T-helper 9 cell (primary cell): ENCODE results near the gene SLC9A3.
"Not testable (repeated sequence)": the region's sequence is repeated elsewhere in the genome, so short reads cannot be mapped to it uniquely, and the experiment has no call there.

Source experiments
- DNase-seq: peaks from one replicate; pipeline ENCODE4 v3.0.0-alpha.2; 2020

SLC9A3 gene

DNA sequence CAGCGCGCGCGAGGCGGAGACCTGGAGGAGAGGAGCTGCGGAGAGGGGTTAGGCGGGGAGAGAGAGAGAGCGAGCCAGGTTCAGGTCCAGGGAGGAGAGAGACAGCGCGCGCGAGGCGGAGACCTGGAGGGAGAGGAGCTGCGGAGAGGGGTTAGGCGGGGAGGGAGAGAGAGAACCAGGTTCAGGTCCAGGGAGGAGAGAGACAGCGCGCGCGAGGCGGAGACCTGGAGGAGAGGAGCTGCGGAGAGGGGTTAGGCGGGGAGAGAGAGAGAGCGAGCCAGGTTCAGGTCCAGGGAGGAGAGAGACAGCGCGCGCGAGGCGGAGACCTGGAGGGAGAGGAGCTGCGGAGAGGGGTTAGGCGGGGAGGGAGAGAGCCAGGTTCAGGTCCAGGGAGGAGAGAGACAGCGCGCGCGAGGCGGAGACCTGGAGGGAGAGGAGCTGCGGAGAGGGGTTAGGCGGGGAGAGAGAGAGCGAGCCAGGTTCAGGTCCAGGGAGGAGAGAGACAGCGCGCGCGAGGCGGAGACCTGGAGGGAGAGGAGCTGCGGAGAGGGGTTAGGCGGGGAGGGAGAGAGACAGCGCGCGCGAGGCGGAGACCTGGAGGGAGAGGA lies 49.9 kb downstream of the SLC9A3 start:
- DNase-seq: not testable (repeated sequence)

DNA sequence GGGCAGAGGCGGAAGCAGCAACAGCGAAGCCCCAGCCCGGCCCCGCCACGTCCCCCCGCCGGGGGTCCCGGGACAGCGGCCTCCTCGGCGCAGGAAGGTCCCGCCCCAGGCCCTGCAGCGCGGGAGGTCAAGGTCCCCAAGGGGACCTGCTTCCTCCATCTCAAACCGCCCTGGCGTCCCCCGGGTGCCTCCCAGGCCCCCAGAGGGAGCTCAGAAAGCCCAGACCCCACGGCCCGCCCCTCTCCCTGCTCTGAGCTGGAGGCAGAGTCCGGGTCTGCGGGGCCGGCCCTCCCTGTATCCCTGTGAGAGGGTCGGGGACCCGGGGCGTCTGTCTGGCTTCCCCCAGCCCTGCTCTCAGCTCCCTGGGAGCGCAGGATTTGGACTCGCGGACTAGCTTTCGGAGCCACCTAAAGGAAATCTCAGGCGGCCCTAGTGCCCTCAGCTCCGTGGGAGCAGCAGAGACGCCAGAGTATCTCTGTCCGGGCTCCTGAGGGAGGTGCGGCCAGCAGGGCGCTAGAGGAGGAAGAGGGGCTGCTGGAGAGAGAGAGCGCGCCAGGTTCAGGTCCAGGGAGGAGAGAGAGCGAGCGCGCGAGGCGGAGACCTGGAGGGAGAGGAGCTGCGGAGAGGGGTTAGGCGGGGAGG lies 50.6 kb downstream of the SLC9A3 start:
- peak; percentile 19 for DNase-seq

DNA sequence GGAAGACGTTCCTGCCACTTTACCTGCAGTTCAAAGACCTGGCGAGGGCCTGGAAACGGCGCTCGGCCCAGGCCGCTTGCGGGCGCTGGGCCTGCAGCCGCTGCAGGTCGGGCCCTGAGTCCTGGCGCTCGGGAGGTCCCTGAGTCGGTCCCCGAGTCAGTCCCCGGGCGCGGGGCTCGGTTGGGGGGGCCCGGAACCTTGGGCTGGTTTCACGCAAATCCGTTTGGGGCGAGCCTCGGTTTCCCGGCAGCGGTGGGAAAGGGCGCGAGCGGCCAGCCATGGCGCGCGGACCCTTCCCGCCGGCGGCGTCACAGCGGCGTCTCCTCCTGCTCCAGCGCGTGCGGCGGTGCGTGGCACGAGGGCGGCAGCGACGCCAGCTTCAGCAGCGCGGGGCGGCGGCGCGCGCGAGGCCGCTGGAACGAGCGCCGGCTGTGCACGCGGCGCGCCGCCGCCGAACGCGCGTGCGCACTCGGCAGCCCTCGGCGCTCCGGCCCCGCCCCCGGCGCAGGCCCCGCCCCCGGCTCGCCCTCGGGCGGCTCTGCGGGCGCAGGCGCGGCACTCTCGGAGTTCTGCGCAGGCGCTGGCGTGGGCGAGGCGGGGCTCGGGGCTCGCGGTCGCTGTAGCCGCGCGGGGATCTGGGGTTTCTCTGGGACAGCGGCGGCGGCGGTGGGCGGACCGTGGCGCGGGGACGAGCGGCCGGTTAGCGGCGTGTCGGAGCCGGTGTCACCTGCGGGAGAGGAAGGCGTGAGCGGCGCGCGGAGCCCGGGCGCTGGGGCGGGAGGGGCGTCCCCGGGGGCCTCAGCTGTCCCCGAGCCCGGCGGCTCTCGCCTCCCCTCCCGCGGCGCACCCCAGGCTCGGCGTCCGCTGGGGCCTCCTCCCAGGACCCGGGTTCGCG lies 51.3 kb downstream of the SLC9A3 start:
- peak; percentile 87 for DNase-seq

DNA sequence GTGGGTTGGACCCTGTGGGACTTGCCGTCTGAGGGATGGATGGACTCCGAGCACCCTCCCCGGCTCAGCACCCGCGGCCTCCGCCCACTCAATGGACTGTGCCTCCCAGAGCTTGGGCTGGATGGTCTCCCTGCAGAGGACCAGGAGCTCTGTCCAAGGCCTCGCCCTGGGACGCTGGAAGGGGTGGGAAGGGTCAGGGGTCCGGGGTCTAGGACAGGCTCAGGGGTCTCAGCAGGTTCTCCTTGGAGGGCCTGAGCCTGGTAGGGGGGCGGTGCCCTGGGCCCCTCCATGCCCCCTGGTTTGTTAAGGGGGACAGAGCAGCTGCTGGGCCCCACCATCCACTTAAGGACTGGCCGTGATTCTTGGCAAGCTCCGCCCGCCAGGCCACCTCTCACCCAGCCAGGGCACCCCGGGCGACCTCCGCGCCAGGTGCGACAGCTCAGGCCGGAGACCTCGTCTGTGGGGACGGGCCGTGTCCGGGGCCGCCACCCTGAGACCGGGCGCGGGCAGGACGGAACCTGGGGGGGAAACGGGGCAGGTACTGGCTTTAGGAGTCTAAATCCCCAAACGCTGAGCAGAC lies 52.1 kb downstream of the SLC9A3 start:
- no peak for DNase-seq

DNA sequence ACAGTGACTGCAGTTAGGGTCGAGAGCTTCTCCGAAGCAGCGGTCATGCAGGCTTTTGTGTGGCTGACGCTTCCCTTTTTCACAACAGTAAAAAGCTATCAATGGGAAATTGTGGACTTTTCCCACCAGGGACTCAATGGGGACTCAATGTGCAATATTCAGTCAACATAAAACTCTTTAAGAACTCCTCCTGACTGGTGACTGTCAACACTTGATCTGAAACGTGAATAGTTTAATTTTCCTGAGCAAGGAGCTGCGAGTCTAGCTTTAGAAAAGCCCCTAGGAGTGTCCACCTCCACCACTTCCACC lies 52.5 kb downstream of the SLC9A3 start:
- DNase-seq: no peak

DNA sequence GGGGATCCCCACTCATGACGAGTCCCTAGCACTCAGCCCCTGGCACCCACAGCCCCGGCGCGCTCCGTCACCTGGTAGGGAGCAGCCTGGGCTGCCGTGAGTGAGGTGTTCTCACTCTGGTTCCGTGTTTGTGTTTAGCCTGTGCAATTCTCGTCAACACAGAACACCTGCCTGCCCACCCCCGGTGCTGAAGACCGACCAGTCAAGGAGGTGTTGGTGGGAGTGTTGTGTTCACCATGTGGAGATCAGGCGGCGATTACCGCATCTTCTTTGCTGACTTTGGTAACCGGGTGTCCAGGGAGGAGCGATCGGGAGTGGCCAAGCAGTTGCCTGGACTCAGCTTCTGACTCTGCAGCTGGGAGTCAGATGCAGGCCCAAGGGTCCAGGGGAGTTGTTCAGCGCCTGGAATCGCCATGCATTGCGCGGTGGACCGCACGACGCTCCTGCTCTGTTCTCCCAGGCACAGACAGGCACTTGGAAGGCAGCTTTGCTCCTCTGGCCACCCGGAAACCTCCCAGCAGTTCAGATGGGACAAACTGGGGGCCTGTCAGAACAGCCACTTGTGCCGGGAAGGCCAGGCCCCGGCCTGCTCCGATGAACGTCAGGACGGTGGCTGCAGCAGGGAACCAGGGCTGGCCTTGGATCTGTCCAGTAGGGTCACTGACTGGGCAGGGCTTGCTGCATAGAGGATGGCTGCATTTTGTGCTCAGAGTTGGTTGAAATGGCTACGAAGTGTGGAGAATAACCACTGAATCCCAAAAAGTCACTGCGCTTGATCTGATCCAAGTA lies 53.1 kb downstream of the SLC9A3 start:
- no peak for DNase-seq

DNA sequence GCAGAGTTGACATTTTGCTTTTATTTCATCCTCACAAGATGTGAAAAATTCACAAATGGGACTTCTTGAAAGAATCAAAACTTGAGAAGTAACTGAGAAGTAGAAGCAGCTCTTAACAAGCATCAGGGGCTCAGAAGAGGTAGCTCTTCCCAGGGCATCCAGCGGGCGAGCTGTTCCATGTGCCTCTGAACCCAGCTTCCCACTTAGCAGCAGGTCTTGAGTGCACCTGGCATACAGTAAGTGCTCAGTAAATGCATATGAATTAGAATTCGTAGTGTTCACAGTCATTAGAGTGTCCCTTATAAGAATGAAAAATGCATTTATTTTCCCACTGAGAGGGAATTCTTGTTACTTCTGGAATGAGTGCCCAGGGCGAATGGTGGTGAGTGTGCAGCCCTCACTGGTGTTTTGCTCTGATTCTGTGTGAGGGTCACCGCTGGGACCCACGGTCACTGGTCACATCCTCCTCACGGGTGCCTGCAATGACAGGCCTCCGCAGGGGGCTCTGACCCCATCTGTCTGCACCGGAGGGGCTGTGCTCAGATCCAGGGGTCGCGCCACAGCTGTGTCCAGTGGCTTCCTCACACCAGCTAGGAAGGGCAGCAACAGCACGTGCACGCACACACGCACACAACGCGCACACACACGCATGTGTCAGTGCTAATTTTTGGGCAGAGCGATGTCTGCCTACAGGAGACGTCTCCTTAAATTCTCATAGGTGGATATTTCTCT lies 54.3 kb downstream of the SLC9A3 start:
- no peak for DNase-seq

DNA sequence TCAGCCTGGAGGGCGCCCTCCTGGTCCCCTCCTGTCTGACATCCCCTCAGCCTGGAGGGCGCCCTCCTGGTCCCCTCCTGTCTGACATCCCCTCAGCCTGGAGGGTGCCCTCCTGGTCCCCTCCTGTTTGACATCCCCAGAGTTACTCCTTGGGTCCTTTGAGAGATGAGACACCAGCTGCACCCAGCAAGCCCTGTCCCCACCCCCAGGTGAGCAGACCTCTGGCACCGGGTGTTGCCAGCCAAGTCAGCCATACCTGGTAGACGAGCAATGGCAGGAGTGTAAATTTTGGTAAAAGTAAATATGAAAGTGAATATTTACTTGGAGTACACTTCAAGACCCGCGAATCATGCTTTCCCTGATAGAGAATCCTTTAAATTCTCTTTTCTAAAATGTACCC lies 55.8 kb downstream of the SLC9A3 start:
- no peak for DNase-seq

DNA sequence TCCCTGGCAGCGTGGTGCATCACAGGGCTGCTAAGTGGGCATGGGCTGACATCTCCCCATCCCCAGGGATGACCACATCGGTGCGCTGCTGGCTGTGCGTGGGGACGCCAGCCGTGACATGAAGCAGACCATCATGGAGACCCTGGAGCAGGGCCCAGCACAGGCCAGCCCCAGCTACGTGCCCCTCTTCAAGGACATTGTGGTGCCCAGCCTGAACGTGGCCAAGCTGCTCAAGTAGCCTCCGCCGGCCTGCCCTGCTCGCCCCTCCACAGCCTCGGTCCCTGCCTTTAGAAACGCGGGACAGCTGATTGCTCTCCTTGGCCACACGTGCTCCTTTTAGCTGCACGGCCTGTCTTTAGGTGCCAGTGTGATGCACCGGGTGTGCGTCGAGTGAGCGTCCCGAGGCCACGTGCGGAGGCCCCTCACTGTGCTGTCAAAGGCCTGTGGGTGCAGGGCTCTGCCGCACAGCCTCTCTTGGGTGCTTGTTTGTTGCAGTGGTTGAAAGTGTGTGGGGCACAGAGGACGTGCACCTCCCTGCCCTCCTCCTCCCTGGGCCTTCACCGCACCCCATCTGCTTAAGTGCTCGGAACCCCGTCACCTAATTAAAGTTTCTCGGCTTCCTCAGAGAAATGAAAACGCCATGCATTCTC lies 57.5 kb downstream of the SLC9A3 start:
- DNase-seq: no peak

DNA sequence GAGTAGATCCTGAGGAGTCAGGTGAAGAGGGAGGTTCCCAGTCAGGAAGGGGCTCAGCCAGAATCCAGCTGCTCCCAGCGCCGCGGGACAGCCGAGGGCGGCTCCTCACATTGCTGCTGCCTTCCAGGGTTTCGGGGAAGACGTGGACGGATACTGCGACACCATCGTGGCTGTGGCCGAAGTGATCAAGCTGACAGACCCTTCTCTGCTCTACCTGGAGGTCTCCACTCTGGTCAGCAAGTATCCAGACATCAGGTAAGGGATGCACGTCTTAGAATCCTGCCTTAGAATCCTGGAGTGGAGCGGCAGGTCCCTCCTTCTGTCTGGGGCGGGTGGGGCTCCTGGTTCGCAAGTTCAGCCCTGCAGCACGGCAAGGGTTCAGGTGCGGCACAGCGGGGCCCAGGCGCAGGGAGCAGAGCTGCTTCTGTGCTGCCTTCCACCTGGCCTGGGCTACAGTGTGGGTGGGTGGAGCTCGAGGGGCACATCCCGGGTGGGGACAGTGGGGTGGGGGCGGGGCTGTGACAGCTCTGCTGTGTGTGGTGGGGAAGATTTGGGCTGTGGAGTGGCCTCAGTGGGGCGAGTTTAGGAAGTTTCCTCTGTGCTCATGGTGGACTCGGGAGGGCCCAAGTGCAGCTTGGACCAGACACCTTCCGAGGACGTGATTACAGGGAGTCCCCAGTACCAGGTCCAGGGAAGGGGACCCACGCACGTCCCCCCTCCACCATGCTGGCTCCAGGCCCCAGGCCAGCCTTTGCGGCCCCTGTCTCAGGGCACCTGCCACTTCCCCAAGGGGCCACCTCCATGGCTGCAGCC lies 58.5 kb downstream of the SLC9A3 start:
- no peak for DNase-seq

DNA sequence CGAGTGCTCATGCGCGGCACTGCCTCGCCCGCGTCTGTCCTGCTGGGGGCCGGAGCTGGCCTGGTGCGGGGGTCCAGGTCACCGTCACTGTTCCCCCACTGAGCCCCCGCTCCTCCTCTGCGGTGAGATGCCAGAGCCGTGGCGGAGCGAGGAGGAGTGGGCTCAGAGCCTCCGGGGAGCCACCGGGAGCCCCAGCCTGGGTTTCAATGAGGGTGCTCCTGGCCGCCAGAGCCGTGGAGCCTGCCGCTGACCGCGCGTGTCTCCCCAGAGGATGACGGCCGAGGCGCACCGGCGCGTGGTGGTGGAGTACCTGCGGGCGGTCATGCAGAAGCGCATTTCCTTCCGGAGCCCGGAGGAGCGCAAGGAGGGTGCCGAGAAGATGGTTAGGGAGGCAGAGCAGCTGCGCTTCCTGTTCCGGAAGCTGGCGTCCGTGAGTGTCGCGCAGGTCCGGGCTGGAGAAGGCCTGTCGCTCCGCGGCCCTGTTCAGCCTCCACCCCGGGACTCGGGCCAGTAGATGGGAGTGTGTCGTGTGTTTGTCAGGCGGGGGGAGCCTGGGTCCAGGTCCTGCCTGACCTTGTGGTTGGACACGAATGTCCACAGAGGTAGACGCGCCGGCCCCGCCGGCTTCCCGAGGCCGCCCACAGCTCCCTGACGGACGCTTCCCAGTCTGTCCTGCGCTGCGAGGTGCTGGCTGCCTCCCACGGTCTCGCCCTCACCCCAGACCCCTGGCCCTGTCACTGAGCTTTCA lies 59.2 kb downstream of the SLC9A3 start:
- no peak for DNase-seq

DNA sequence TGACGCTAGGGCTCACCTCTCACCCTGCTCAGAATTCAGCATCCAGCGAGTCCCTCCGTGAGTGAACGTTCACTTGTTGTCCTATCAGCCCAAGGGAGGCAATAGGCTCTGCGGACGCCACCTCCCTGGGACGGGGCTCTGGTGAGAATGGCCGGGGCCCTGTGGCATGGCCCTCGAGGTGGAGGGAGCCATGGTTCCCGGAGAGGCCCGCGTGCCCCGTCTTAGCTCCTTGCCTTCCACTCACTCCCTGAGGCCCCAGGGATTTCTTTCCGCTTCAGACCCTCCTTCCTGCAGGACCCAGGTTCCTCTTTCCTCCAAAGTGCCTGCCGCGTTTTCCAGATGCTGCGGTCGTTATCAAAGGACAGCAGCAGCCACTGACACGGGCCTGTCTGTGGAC lies 59.8 kb downstream of the SLC9A3 start:
- DNase-seq: no peak

DNA sequence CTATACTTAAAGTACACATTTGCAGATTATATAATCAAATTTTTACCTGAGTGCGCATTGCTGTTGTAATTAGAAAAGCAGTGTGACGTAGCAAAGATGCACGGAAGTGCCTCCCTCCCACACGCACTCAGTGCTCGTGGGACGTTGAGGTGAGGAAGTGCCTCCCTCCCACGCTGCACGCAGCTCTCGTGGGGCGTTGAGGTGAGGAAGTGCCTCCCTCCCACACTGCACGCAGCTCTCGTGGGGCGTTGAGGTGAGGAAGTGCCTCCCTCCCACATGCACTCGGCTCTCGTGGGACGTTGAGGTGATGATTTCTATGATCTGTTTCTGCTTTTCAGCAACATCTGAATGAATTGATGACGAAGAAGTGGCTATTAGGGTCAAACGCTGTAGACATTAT lies 60.3 kb downstream of the SLC9A3 start:
- peak; percentile 52 for DNase-seq

DNA sequence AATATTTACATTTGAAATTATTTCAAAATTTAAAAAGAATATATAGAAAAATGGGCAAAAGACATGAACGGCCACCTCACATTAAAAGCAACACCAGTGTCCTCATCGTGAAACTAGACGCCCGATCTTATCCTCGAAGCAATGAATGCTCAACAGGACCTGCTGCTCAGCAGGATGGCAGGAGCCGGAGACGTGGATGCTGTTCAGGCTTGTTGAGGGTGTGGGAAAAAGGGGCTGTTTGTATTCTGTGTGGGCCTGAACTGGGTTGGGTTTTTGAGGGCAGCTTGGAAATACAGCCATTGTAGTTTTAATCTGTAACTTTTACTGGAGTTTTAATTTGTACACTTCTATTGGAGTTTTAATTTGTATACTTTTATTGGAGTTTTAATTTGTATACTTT lies 60.9 kb downstream of the SLC9A3 start:
- DNase-seq: no peak

DNA sequence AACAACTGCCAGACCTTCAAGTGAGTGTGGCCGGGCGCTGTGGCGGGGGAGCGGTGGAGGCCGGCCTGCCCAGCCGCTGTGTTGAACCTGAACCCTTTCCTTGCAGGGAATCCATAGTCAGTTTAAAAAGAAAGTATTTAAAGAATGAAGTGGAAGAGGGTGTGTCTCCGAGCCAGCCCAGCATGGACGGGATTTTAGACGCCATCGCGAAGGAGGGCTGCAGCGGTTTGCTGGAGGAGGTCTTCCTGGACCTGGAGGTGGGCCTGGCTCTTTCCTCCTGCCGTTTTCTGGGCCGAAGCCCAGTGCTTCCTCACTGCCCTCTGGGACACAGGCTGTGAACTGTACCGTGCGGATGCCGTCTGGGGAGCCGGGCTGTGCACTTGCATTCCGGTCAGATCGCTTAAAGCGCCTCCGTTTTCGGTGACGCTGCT lies 62.2 kb downstream of the SLC9A3 start:
- no peak for DNase-seq

DNA sequence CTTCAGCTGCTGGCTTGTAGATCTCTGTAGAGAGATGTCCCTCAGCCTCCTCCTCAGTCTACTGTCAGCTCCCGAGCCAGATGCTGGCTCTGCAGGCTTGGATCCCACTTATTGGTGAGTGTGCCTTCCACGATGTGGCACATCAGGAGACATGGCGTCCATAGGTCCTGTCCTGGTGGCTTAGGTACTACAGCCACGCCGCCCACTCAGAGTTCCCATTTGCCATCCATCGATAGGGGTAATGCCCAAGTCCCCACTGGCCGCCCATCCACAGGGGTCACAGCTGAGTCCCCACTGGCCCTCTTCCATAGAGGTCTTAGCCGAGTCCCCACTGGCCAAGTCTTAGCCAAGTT lies 64.0 kb downstream of the SLC9A3 start:
- DNase-seq: no peak

DNA sequence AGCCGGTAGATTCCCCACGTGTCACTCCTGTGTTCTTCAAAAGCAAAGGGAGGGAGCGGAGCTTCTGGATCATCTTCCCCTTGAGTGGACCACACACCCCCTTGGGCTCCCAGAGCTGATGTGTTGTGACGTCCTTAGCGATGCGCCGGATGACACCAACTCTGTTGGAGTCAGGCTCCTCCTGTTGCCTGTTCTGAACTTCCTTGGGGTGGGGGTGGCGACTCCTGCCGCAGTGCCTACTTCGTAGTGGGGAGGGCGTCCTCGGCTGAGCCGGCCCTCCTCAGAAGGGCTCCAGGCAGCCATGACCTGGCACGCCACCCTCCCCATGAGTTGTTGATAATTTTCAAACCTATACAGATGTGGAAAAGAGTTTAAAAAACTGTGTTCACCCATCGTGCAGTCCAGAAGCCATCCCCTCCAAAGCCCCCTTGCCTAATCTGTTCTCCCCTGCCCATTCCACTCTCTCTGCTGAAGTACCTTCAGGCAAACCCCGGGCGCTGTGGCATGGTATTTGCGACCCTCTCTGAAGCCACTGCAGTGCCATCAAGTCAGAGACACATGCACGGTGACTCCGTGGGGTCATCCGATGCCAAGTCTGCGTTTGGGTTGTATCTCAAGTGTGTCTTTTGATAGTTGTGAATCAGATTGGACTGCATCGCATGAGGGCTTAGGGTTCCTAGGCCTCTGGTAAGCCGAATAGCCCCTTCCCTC lies 64.5 kb downstream of the SLC9A3 start:
- DNase-seq: no peak

DNA sequence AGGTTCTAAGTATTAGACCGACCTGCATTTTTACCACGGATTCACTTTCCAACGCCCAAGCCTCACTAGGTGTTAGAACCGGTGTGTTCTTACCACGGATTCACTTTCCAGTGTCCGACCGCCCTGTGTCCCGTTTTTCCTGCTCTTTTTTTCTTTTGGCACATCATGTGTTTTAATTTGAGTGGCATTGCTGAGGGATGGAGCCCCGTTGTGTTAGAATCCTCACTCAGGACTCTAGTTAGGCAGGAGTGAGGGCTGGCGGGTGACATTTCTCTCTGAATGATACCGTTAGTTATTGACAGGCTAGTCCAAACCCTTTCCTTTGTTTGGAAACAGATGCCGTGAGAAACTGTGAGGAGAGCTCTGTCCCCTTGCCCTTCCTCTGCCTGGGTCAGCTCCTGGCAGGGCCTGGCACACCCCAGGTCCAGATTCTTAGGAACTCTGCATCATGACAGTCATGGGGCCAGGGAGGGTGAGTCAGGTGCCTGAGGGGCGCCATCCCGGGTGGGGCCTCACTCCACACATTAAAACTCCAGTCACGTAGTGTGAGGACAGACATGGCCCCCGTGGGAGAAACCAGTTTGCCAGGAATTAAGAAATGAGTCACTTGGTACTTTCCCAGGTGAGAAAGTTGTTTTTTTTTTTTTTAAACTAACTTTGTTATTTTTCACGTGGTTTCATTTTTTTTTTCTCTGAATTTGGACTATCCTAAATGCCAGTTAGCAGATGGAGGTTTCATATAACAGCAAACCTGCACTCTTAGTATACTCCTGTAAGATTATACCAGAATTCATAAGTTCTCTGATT lies 65.5 kb downstream of the SLC9A3 start:
- no peak for DNase-seq
